ENCODE data around the gene COL1A2. TPM values are rescaled to one million over a fixed set of nuclear protein-coding genes. Genes with fewer than 3 reads are reported as not detected.

The COL1A2 gene
- total RNA-seq, 1 donor from 2014 or later, result 110 TPM

- Mint-ChIP-seq H3K4me3 (no peak overlapping the region), H3K27ac (ENCODE audit: unreplicated experiment) (no peak overlapping the region), H3K4me1 (peaks cover 3% of the 10 kb centered on the region), H3K27me3 (ENCODE audit: low read depth) (no peaks in the 10 kb centered on the region), H3K9me3 (no peaks in the 10 kb centered on the region), H3K36me3 (ENCODE audit: low read depth) (no peaks in the 10 kb centered on the region)
- no peak for TF ChIP-seq CTCF (conservative IDR thresholded peaks at IDR 0.05)
- no peak for DNase-seq (ENCODE audit: low read depth, low spot score)
Measured at GRCh38 chr7:94352887-94353286, 41.8 kb upstream of the COL1A2 start.

- Mint-ChIP-seq H3K36me3 (ENCODE audit: low read depth) (peaks cover 4% of the 10 kb centered on the region), H3K4me1 (no peaks in the 10 kb centered on the region), H3K27ac (ENCODE audit: unreplicated experiment) (no peak overlapping the region), H3K9me3 (peaks cover 10% of the 10 kb centered on the region), H3K4me3 (no peak overlapping the region), H3K27me3 (ENCODE audit: low read depth) (no peaks in the 10 kb centered on the region)
- TF ChIP-seq CTCF (conservative IDR thresholded peaks at IDR 0.05), result no peak
- no peak for DNase-seq (ENCODE audit: low read depth, low spot score)
Measured at GRCh38 chr7:94354953-94355352, 39.7 kb upstream of the COL1A2 start.

- DNase-seq (ENCODE audit: low read depth, low spot score), result no peak
- H3K4me3 Mint-ChIP-seq, result no peak overlapping the region
- H3K9me3 Mint-ChIP-seq, result peaks cover 10% of the 10 kb centered on the region
- no peaks in the 10 kb centered on the region for H3K4me1 Mint-ChIP-seq
- no peaks in the 10 kb centered on the region for H3K27me3 Mint-ChIP-seq (ENCODE audit: low read depth)
- peaks cover 4% of the 10 kb centered on the region for H3K36me3 Mint-ChIP-seq (ENCODE audit: low read depth)
- TF ChIP-seq CTCF (conservative IDR thresholded peaks at IDR 0.05), result no peak
- no peak overlapping the region for H3K27ac Mint-ChIP-seq (ENCODE audit: unreplicated experiment)
Measured at GRCh38 chr7:94355454-94355853, 39.2 kb upstream of the COL1A2 start.

GRCh38 chr7:94357076-94357475 is 37.6 kb upstream of the COL1A2 start:
- Mint-ChIP-seq H3K36me3 (ENCODE audit: low read depth) (peaks cover 4% of the 10 kb centered on the region), H3K4me3 (no peak overlapping the region), H3K4me1 (no peaks in the 10 kb centered on the region), H3K27ac (ENCODE audit: unreplicated experiment) (no peak overlapping the region), H3K9me3 (peaks cover 14% of the 10 kb centered on the region), H3K27me3 (ENCODE audit: low read depth) (no peaks in the 10 kb centered on the region)
- DNase-seq (ENCODE audit: low read depth, low spot score), result no peak
- no peak for TF ChIP-seq CTCF (conservative IDR thresholded peaks at IDR 0.05)

GRCh38 chr7:94360926-94361325 is 33.8 kb upstream of the COL1A2 start:
- no peak for DNase-seq (ENCODE audit: low read depth, low spot score)
- no peak for TF ChIP-seq CTCF (conservative IDR thresholded peaks at IDR 0.05)
- H3K27ac Mint-ChIP-seq (ENCODE audit: unreplicated experiment), result no peak overlapping the region
- no peak overlapping the region for H3K4me3 Mint-ChIP-seq
- no peaks in the 10 kb centered on the region for H3K4me1 Mint-ChIP-seq
- H3K9me3 Mint-ChIP-seq, result peaks cover 24% of the 10 kb centered on the region
- no peaks in the 10 kb centered on the region for H3K27me3 Mint-ChIP-seq (ENCODE audit: low read depth)
- H3K36me3 Mint-ChIP-seq (ENCODE audit: low read depth), result peaks cover 6% of the 10 kb centered on the region

- peaks cover 6% of the 10 kb centered on the region for H3K36me3 Mint-ChIP-seq (ENCODE audit: low read depth)
- H3K27me3 Mint-ChIP-seq (ENCODE audit: low read depth), result no peaks in the 10 kb centered on the region
- DNase-seq (ENCODE audit: low read depth, low spot score), result no peak
- TF ChIP-seq CTCF (conservative IDR thresholded peaks at IDR 0.05), result no peak
- no peak overlapping the region for H3K4me3 Mint-ChIP-seq
- H3K27ac Mint-ChIP-seq (ENCODE audit: unreplicated experiment), result no peak overlapping the region
- H3K9me3 Mint-ChIP-seq, result peaks cover 24% of the 10 kb centered on the region
- peaks cover 5% of the 10 kb centered on the region for H3K4me1 Mint-ChIP-seq
Measured at GRCh38 chr7:94362276-94362675, 32.4 kb upstream of the COL1A2 start.
